GM23338 (cell line): ENCODE measurements around the gene PTPA. TPM values are rescaled to one million over a fixed set of nuclear protein-coding genes. Genes with fewer than 3 reads are reported as not detected.

Experiments used
- ATAC-seq: fragments of 200-7000 bp; cut with Tn5 transposase; 3 replicates; pipeline ENCODE4 v1.9.1; 2020
- DNase-seq: peaks from one replicate; pipeline ENCODE4 v3.0.0-alpha.2; 2015; ENCODE audit warnings: low spot score
- H2AFZ ChIP-seq: fragments of 200-600 bp; sonication (generic); 2 replicates; pipeline ENCODE4 v1.8.0; 2016; ENCODE audit warnings: antibody characterized with exemption, mild to moderate bottlenecking, moderate library complexity
- H3F3A ChIP-seq: fragments of 200-600 bp; sonication (generic); replicated peaks from 2 replicates; pipeline ENCODE4 v1.8.0; 2017; ENCODE audit warnings: antibody characterized with exemption, mixed run types, low read depth
- H3K27ac ChIP-seq: fragments of 200-600 bp; sonication (generic); 2 replicates; pipeline ENCODE4 v1.6.1; 2016; ENCODE audit warnings: low read depth
- H3K27me3 ChIP-seq: fragments of 200-600 bp; sonication (generic); 2 replicates; pipeline ENCODE4 v1.8.0; 2016; ENCODE audit warnings: mild to moderate bottlenecking, mixed run types, moderate library complexity; ENCODE audit not compliant: insufficient read depth
- H3K36me3 ChIP-seq: fragments of 200-600 bp; sonication (generic); 2 replicates; pipeline ENCODE4 v1.8.0; 2016; ENCODE audit warnings: mild to moderate bottlenecking; ENCODE audit not compliant: insufficient read depth
- H3K4me1 ChIP-seq: fragments of 200-600 bp; sonication (generic); 2 replicates; pipeline ENCODE4 v1.8.0; 2016; ENCODE audit warnings: mild to moderate bottlenecking, moderate library complexity; ENCODE audit not compliant: insufficient read depth
- H3K4me2 ChIP-seq: fragments of 200-600 bp; sonication (generic); 2 replicates; pipeline ENCODE4 v1.7.1; 2017; ENCODE audit warnings: mixed run types
- H3K4me3 ChIP-seq: fragments of 200-600 bp; sonication (generic); 2 replicates; pipeline ENCODE4 v1.6.1; 2016; ENCODE audit warnings: mixed run types
- H3K79me2 ChIP-seq: fragments of 200-600 bp; sonication (generic); replicated peaks from 2 replicates; pipeline ENCODE4 v1.8.0; 2017; ENCODE audit warnings: mild to moderate bottlenecking; ENCODE audit not compliant: insufficient read depth
- H3K9me2 ChIP-seq: fragments of 200-600 bp; sonication (generic); 2 replicates; pipeline ENCODE4 v1.8.0; 2017; ENCODE audit not compliant: insufficient read depth
- H4K20me1 ChIP-seq: fragments of 200-600 bp; sonication (generic); replicated peaks from 2 replicates; pipeline ENCODE4 v1.8.0; 2017; ENCODE audit warnings: mild to moderate bottlenecking; ENCODE audit not compliant: insufficient read depth
- H3K27ac Mint-ChIP-seq: 2 replicates; pipeline ENCODE4 v1.8.0; 2020; ENCODE audit warnings: inconsistent platforms, mild to moderate bottlenecking, moderate library complexity, mixed read lengths
- H3K27me3 Mint-ChIP-seq: 3 replicates; pipeline ENCODE4 v1.8.0; 2022; ENCODE audit warnings: low read depth, mild to moderate bottlenecking, moderate library complexity, mixed read lengths, inconsistent platforms; ENCODE audit not compliant: insufficient read depth, poor library complexity
- H3K36me3 Mint-ChIP-seq: 3 replicates; pipeline ENCODE4 v1.8.0; 2021; ENCODE audit warnings: low read depth, mild to moderate bottlenecking, inconsistent platforms, moderate library complexity, mixed read lengths
- H3K4me1 Mint-ChIP-seq: 3 replicates; pipeline ENCODE4 v1.8.0; 2020; ENCODE audit warnings: mild to moderate bottlenecking, inconsistent platforms, mixed read lengths
- H3K4me3 Mint-ChIP-seq: 3 replicates; pipeline ENCODE4 v1.8.0; 2021; ENCODE audit warnings: moderate library complexity, mild to moderate bottlenecking, inconsistent platforms, mixed read lengths
- H3K9me3 Mint-ChIP-seq: 3 replicates; pipeline ENCODE4 v1.8.0; 2020; ENCODE audit warnings: moderate library complexity, mild to moderate bottlenecking, inconsistent platforms, mixed read lengths
- CTCF ChIP-seq, 2 experiments: fragments of 200-600 bp in 1 of 2; sonication (generic) in 1 of 2; conservative IDR thresholded peaks; 2 replicates each; pipeline versions ENCODE4 v1.5.1 to v1.6.1; 2016 to 2017; ENCODE audit warnings: antibody characterized with exemption in 2 of 2, low read depth in 2 of 2, mild to moderate bottlenecking in 2 of 2, moderate library complexity in 1 of 2
- ETS1 ChIP-seq: IDR thresholded peaks from 2 replicates; pipeline ENCODE4 v1.6.1; 2016; ENCODE audit warnings: antibody characterized with exemption
- EZH2phosphoT487 ChIP-seq: fragments of 200-600 bp; sonication (generic); IDR thresholded peaks from one replicate; pipeline ENCODE4 v1.8.1; 2018; ENCODE audit warnings: antibody characterized with exemption; ENCODE audit not compliant: unreplicated experiment
- POLR2AphosphoS5 ChIP-seq: IDR thresholded peaks from 2 replicates; pipeline ENCODE4 v1.6.1; 2016; ENCODE audit warnings: antibody characterized with exemption, low read depth
- REST ChIP-seq: IDR thresholded peaks from one replicate; pipeline ENCODE4 v1.6.1; 2018; ENCODE audit warnings: antibody characterized with exemption; ENCODE audit not compliant: unreplicated experiment
- STAT1 ChIP-seq: IDR thresholded peaks from one replicate; pipeline ENCODE4 v1.6.1; 2016; ENCODE audit warnings: antibody characterized with exemption; ENCODE audit not compliant: unreplicated experiment
- ZNF114 ChIP-seq: fragments of 250-450 bp; sonication (Bioruptor Pico); IDR thresholded peaks from 2 replicates; pipeline ENCODE4 v1.5.0; 2020; ENCODE audit warnings: mild to moderate bottlenecking, moderate library complexity
- ZNF331 ChIP-seq: fragments of 250-450 bp; sonication (Bioruptor Pico); IDR thresholded peaks from 2 replicates; pipeline ENCODE4 v1.5.0; 2020; ENCODE audit warnings: low read depth, mild to moderate bottlenecking, moderate library complexity
- polyA plus RNA-seq: library from polyadenylated mRNA; unstranded; fragments of >200 nt; fragmentation: Nextera tagmentation; extraction: Ambion mirVana; gene quantifications from 2 replicates; pipeline ENCODE4 v1.2.1, GENCODE V29; 2016
- total RNA-seq: library from RNA; depleted of rRNA; stranded (reverse); fragments of >200 nt; shearing (Covaris generic); gene quantifications from 2 replicates; pipeline ENCODE4 v1.2.3, GENCODE V29; 2014

Gene PTPA
- total and polyA plus RNA-seq, 2 experiments from 2014 or later = 53.9 to 122 TPM

DNA sequence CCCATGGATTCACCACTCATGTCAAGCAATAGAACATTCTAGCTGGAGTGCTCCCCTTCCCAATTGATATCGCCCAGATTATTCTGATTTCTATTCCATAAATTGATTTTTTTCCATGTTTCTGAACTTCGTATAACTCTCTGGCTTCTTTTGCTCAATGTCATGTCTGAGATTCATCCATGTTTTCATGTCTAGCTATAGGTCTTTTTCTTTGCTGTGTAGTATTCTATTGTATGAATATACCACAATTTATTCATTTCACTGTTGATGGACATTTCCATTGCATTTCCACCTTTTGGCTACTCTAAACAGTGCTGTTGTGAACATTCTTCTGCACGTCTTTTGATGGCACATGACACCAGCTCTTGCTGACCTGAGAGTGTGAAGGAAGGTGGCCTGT is 19.6 kb downstream of the PTPA start:
- peaks cover 22% of the 10 kb centered on the region for H3K4me1 Mint-ChIP-seq
- peaks cover 17% of the 10 kb centered on the region; the same call in 1 of the 2 replicates for H3K36me3 ChIP-seq

More for the DNA sequence above, 19.6 kb downstream of the PTPA start:
- Histone ChIP-seq H3K4me2 (no peak overlapping the region), H4K20me1 (0 out of 2 replicates have a peak, but pooled peaks cover 2% of the 10 kb centered on the region), H3K4me3 (no peak overlapping the region), H3K4me1 (peaks cover 13% of the 10 kb centered on the region), H3F3A (peaks cover 10% of the 10 kb centered on the region; the same call in 1 of the 2 replicates), H3K27me3 (no peaks in the 10 kb centered on the region), H3K79me2 (0 out of 2 replicates have a peak, but pooled peaks cover 9% of the 10 kb centered on the region), H3K9me2 (no peaks in the 10 kb centered on the region), H2AFZ (no peak overlapping the region), H3K27ac (no peak overlapping the region)
- Mint-ChIP-seq H3K4me3 (no peak overlapping the region), H3K36me3 (peaks cover 61% of the 10 kb centered on the region), H3K9me3 (no peaks in the 10 kb centered on the region), H3K27ac (no peak overlapping the region), H3K27me3 (peaks cover 6% of the 10 kb centered on the region)
- TF ChIP-seq EZH2phosphoT487 (no peak), CTCF (conservative IDR thresholded peaks at IDR 0.05; ENCODE audit: low read depth in 2 of 2) (no peak), STAT1 (no peak), ZNF114 (CRISPR knock-in tag) (no peak), REST (no peak), ETS1 (no peak), ZNF331 (no peak), POLR2AphosphoS5 (no peak)
- ATAC-seq = no peak
- DNase-seq = no peak
